IPS-18c (cell line): ENCODE results near the gene FLRT3.

Experiments
- H3K4me3 ChIP-seq: 2 replicates; pipeline ENCODE4 v1.7.0; 2013; ENCODE audit warnings: low read depth, mild to moderate bottlenecking, low read length, moderate library complexity; ENCODE audit not compliant: insufficient read depth
- H3K9me3 ChIP-seq: one replicate; pipeline ENCODE4 v1.6.1; 2013; ENCODE audit warnings: mild to moderate bottlenecking, low read length, moderate library complexity; ENCODE audit not compliant: control insufficient read depth, insufficient read depth

The FLRT3 gene

GRCh38 chr20:14334306-14334930, 3.0 kb downstream of the FLRT3 start:
- H3K4me3 ChIP-seq = no peak overlapping the region
- H3K9me3 ChIP-seq = no peaks in the 10 kb centered on the region

- Histone ChIP-seq H3K9me3 (no peaks in the 10 kb centered on the region), H3K4me3 (no peak overlapping the region)
Observed at GRCh38 chr20:14333721-14334120, 3.7 kb downstream of the FLRT3 start.

DNA sequence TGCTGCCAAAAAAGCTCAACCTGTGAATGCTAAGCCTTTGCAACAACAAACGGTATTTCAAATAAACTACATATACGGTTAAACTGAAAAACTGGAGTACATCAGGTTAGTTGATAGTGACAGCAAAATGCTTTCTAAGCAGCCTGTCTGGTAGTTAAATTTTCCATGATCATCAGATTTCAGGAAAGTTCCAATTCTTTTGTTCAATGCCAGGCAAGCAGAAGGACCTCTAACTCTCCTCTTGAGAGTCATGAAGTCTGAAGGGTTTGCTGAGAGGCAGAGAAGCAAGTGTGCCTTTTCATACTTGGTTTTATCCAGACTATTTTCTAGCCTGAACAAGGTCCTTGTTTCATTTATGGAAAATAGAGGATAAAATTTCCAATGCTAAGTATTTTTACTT, 4.5 kb downstream of the FLRT3 start:
- no peak overlapping the region for H3K4me3 ChIP-seq
- no peaks in the 10 kb centered on the region for H3K9me3 ChIP-seq

DNA sequence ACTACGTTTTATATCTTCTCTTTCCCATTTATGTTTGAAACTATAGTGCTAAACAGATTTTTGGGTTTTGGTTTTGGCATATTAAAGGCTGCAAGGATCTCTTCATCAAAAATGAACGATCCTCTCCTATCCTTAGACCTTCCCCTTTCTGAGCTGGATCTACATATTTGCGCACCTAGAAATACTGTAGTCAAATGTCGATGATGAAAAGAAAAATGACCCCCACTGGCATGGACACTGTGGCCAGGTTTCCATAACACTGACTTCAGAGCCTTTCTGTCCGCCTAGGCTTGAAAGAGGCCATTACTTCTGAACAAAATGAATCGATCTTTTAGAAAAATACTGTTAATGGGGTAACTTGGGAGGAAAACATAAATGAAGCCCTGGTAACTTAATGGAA, 5.8 kb downstream of the FLRT3 start:
- Histone ChIP-seq H3K4me3 (no peak overlapping the region), H3K9me3 (no peaks in the 10 kb centered on the region)

GRCh38 chr20:14319704-14320103, 17.7 kb downstream of the FLRT3 start:
- Histone ChIP-seq H3K9me3 (no peaks in the 10 kb centered on the region), H3K4me3 (no peak overlapping the region)

DNA sequence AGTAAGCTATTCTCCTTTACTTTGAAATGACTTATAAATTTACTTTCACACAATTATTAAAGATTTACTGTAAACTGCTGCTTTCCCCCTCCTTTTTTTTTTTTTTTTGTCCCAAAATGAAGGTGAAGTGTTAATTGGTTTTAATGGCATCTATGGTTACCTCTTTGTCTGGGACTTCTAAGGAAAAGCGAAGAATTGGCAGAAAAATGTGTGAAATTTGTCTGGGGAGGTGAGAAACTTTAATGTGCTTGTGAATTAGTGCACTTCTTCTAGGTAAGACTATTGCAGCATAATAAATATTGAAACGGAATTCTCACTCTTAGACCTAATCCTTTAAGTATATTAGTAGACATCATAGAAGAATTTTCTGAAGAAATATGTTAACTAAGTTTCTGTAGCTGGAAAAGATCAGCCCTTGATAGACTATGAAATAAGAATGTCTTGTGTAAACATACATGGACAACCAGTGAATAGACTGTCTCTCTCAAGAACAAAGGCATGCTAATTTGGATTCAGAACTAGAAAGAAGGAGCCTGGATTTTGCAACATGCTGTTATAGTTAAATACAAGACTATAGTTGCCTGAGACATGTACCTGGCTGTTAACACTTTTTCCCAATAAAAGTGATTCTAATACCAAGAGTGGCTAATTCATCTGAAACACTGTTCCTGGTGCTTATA, 23.9 kb downstream of the FLRT3 start:
- H3K4me3 ChIP-seq = no peak overlapping the region
- no peaks in the 10 kb centered on the region for H3K9me3 ChIP-seq

DNA sequence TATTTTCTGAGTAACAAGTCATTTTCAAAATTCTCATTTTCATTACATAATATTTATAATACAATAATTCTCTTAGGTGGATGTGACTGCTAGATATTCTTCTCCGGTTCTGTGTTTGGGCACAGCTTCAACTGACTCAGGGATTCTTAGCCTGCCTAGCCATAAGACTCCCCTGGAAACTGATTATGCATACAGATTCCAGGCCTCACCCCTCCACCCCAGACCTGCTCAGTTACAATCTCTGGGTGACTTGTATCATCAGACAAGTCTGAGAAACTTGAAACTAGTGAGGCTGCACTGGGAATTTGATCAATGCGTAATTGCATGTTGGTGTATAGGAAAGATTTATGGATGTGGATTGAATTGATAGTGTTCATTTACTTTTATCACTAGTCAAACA, 25.4 kb downstream of the FLRT3 start:
- no peaks in the 10 kb centered on the region for H3K9me3 ChIP-seq

GRCh38 chr20:14310977-14311627, 26.3 kb downstream of the FLRT3 start:
- Histone ChIP-seq H3K4me3 (no peak overlapping the region), H3K9me3 (no peaks in the 10 kb centered on the region)

More for the DNA sequence above, 25.4 kb downstream of the FLRT3 start:
- H3K4me3 ChIP-seq = no peak overlapping the region

DNA sequence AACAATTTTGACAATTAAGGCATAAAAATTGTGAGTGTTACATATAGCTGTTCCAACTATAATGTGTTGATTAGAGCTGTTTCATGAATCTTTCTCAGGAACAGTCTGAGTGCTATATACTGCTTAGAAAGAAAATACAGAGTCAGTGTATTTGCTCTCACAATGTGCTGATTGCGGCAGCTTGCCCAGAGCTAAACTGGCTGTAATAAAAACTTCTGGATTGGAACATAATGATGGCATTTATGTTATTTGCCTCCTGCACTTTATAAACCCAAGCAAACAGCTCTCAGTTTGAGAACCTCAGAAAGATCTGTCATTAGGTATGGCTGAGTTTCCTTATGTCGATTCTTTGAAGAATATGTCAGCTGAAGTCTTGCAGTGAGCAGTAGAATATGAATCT, 29.5 kb downstream of the FLRT3 start:
- Histone ChIP-seq H3K4me3 (no peak overlapping the region), H3K9me3 (no peaks in the 10 kb centered on the region)

DNA sequence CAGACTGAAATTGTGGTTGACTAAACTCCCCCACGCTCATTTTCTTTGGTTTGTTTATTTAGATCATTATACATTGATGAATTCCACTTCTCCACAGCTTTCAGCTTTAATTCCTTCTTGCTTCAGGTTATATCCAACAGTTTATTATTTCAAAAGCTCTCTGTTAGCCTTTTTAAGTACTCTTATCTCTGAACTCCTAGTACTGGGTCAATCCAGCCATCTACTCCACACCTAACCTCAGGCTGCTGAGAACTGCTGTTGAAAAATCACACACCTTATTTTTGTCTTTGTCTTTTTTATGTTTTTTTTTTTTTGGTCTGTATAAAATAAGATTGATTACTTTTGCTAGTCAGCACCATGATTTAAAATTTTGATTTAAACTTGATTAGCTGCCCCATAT, 32.9 kb downstream of the FLRT3 start:
- no peaks in the 10 kb centered on the region for H3K9me3 ChIP-seq
- no peak overlapping the region for H3K4me3 ChIP-seq

GRCh38 chr20:14303651-14304050, 33.8 kb downstream of the FLRT3 start:
- Histone ChIP-seq H3K4me3 (no peak overlapping the region), H3K9me3 (no peaks in the 10 kb centered on the region)

- peaks cover 2% of the 10 kb centered on the region for H3K9me3 ChIP-seq
- H3K4me3 ChIP-seq = no peak overlapping the region
Observed at GRCh38 chr20:14303106-14303505, 34.3 kb downstream of the FLRT3 start.

- H3K9me3 ChIP-seq = peaks cover 2% of the 10 kb centered on the region
Observed at GRCh38 chr20:14299831-14300230, 37.6 kb downstream of the FLRT3 start.

DNA sequence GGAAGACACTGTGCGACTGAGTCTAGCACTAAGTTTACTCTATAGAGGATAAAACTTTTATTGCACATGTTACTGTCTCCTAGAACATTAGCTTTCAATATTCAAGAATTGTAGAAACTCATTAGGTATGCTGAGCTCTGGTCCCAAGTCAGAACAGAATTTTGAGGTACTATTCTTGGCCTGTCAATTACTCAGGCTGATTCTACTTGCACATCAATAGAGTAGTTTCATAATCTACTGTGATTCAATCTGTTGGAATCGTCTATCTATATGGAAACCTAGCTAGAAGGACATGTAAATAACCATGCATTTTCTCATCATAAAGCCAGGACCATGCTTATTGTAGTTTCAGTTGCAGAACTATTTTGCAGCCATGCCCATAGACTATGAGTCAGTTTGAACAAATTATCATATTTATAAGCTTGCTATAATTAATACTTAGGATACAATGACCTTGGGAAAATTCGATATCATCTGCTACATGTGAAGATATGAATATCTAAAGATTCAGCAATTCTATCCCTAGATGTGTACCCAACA, 41.6 kb downstream of the FLRT3 start:
- H3K4me3 ChIP-seq = no peak overlapping the region
- peaks cover 2% of the 10 kb centered on the region for H3K9me3 ChIP-seq

More at GRCh38 chr20:14299831-14300230, 37.6 kb downstream of the FLRT3 start:
- H3K4me3 ChIP-seq = no peak overlapping the region

GRCh38 chr20:14295238-14295637, 42.2 kb downstream of the FLRT3 start:
- Histone ChIP-seq H3K4me3 (no peak overlapping the region), H3K9me3 (peaks cover 2% of the 10 kb centered on the region)

GRCh38 chr20:14291502-14291901, 45.9 kb downstream of the FLRT3 start:
- H3K9me3 ChIP-seq = no peaks in the 10 kb centered on the region
- no peak overlapping the region for H3K4me3 ChIP-seq

- Histone ChIP-seq H3K4me3 (no peak overlapping the region), H3K9me3 (no peaks in the 10 kb centered on the region)
Observed at GRCh38 chr20:14288341-14289330, 48.8 kb downstream of the FLRT3 start.
